ENCODE data around the gene AGRN. TPM values are rescaled to one million over a fixed set of nuclear protein-coding genes. Genes with fewer than 3 reads are reported as not detected.
"Not testable (repeated sequence)": the region's sequence is repeated elsewhere in the genome, so short reads cannot be mapped to it uniquely, and the experiment has no call there.

AGRN gene
- polyA plus RNA-seq, 3 donors, result 12.5 to 34.2 (median 21.5) TPM

DNA sequence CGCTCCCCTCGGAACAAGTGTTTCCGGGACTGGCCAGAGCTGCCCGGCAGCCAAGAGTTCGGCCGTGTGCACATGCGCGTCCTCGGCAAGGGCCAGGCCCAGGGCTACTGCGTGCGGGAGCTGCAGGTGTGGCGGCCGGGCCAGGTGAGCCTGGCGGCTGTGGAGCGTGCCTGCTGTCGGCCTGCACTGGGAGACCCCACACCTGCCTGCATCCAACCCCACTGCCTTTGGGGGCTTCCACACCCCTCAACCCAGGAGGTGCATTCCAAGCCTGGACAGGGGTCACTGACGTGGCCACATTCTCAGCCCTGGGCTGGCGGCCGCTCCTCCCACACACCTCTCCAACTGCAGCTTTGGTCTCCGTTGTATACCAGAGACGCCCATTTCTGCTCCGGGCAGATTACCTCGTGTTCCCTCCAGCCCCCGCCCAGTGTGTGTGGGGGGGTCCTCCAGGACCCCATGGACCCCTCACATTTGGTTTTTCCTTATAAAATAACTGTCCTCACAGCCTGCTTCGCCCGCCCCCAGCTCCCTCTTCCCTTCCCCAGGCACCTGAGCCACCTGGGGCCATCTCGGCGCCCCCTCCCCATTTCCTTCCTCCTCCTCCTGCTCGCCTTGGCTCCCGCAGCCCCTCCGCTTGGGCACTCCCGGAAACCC is 48.1 kb downstream of the AGRN start:
- no peak overlapping the region for H3K27ac ChIP-seq (ENCODE audit: low read depth, low read length)
- WGBS, 3 donors, result 54 to 61% (median 56%) methylated on average over 28 to 32 of the region's 32 CpGs

DNA sequence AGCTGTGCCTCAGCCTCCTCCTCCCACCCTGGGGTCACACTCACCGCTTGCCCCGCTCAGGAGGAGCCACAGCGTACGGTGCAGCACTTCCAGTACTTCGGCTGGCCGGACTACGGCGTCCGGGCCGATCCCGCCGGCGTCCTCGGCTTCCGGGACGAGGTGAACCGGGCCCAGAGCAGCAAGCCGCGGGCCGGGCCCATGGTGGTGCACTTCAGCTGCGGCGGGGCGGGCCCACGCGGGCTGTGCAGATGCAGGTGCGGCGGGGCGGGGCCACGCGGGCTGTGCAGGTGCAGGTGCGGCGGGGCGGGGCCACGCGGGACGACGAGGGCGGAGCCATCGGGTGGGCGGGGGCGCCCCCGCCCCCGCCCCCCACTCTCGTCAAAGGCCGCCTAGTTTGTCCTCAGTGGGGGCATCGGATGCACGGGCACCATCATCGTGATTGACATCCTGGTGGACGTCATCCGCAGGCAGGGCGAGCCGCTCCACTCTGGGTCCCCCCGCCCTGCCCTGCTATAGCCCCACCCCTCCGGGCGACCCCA is 48.7 kb downstream of the AGRN start:
- H3K27ac ChIP-seq (ENCODE audit: low read depth, low read length), result no peak overlapping the region
- 1% methylated on average over 44 to 55 of the region's 55 CpGs for WGBS, 3 donors

DNA sequence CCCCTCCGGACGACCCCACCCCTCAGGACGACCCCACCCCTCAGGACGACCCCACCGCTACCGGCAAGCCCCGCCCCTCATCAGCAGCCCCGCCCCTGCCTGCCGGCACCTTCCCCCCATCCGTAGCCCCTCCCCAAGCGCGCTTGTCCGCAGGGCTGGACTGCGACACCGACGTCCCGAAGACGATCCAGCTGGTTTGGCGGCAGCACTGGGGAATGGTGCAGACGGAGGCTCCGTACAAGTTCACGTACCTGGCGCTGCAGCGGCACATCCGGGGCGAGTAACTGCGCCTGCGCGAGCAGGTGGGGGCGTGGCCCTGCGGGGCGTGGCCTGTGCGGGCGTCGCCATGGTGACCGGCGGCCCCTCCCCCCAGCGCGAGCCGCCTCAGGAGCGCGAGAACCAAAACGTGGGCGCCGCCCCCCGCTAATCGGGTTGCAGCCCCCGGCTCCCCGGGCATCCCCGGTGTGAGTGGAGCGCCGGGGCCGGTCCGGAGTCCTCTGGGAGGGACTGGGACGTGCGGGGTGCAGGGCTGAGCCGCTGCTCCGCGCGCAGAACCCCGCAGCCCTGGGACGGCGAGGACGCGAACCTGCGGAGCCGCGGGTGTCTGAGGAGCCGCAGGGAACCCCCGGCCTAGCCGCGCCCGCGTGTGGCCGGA is 49.3 kb downstream of the AGRN start:
- no peak overlapping the region for H3K27ac ChIP-seq (ENCODE audit: low read depth, low read length)
- 0 to 5% (median 3%) methylated on average over 40 to 75 of the region's 75 CpGs for WGBS, 3 donors

DNA sequence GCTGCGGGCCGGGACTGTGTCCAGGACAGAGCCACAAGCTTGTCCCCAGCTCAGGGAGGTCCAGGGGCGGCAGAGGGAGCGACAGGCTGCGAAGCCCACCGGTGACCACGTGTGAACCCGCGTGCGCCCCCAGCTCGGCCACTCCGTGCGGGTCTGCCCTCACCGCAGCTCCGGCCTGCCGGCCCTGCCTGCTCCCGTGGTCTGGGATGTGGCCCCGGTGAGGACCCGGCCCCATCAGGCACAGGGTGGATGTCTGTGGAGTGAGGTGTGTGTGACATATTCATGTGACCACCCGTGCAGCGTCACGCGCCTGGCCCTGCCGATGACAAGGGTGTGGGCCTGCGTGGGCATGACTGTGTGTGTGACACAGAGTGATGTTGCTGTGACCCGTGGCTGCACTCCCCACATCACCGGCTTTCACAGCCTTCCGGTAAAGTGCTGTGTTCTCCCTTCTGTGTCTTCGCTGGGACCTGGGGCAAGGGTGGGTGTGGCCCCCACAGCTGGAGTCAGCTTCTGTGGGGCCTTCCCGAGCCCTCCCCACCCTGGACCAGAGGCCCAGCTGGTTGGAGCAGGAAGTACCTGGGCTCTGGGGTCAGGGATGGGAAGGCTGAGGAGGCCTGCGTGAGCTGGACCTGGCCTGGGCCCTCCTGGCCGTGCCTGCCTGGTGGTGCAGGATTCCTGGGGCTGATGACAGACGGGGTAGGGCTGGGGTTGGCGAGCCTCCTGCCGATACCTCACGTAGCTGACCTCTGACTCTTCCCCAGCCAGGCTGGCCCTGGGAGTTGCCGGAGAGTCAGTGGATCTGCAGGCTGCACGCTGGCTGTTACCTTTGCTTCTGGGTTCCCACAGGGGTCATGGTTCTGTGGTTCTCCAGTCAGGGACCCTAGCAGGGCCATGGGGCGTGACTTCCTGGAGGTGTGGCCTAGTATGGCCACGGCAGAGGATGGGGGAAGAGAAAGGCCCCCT is 50.1 kb downstream of the AGRN start:
- 60 to 64% (median 62%) methylated on average over 38 to 40 of the region's 40 CpGs for WGBS, 3 donors
- H3K27ac ChIP-seq (ENCODE audit: low read depth, low read length), result no peak overlapping the region

DNA sequence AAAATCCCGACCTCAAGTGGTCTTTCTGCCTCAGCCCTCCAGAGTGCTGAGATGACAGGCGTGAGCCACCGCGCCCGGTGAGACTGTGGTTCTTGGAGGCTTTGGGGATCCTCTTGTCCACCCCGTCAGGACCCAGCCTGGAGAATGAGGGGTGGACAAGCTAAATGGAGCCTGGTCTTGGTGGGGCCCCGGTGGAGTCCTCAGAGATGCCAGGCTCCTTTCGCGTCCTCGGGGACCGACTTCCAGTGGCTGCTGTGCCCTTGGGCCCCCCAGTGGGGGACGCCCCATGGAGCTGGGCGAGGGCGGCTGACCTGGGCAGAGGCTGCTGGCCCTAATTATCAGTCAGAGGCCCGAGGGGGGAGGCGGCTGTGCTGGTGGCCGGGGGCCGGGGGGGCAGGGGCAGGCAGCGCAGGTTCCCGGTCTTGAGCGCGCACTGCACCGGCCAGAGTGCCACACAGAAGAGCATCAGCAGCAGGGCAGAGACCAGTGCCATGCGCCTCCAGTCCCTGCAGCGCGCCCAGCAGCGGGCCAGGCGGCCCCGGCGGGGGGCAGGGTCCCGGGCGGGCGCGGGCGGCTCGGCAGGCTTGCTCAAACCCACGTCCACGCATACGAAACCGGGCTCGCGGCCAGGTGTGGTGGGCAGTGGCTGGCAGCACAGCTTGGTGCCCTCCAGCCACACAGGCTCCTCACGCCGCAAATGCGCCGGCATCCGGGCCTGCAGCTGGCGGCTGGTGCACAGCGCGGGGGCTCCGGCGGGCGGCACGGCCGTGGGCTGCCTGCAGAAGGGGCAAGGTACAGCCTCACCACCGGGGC is 51.8 kb downstream of the AGRN start:
- H3K27ac ChIP-seq (ENCODE audit: low read depth, low read length), result no peak overlapping the region
- WGBS, 3 donors, result 84 to 86% (median 85%) methylated on average over 44 to 56 of the region's 56 CpGs

DNA sequence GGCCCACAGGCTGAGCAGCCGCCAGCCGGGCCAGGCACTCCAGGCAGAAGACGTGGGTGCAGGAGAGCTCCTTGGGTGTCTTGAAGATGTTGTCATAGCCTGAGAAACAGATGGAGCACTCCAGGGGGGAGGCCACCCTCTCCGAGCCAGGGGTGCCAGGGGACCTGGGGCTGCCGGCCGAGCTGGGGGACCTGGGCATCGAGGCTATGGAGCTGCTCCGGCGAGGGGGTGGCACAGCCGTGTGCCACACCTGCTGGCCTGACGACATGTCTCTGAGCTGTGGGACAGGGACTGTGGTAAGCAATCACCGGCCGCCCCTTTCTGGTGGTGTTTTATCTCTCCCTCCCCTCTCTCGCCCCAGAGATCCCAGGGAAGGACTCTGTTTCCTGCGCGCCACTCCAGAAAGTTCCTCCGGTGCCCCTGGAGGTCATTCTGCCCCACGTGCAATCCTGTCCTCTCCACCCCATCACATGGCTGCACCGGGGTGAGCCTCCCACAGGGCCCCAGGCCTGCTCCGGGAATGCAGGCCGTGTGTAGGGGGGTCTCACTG is 52.5 kb downstream of the AGRN start:
- no peak overlapping the region for H3K27ac ChIP-seq (ENCODE audit: low read depth, low read length)
- WGBS, 3 donors, result 69 to 73% (median 73%) methylated on average over 19 to 21 of the region's 21 CpGs

DNA sequence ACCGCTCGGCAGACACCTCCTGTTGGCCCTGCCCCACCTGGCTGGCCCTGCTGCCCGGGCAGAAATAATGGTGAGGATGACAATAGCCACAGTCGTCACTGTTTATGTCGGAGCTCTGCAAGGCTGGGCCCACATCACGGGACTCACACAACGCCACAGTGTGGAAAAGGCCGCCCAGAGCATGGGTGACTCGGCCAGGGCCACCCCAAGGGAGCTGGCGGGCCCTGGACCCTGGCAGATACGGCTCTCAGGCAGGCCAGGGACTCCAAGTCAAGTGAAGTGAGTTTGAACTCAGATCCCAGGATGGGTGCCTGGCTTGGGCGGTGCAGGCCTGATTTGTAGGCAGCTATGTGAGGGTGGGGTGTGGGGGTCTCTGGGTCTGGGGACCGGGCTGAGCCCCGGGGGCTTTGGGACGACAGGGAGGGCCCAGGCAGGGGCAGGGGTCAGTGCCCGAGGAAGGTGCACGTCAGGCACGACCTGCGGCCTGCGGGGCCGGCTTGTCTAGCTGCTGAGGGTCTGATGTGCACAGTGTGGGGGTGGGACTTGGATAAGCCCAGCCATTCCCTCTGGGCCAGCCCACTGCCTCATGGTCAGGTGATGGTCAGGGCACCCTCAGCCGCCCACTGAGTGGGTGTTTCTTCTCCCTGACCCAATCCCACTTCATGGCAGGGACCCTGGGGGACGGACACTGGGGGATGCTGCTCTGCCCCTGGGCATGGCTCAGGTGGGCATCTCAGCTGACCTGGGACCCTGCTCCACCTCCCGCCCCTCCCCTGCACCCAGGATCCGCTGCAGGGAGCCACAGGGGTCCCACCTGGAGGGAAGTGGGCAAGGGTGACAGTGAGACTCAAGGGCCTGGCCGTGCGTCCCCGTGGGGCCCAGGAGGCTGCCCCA is 53.2 kb downstream of the AGRN start:
- WGBS, 3 donors, result 78 to 79% (median 78%) methylated on average over 26 to 28 of the region's 28 CpGs
- H3K27ac ChIP-seq (ENCODE audit: low read depth, low read length), result no peak overlapping the region

DNA sequence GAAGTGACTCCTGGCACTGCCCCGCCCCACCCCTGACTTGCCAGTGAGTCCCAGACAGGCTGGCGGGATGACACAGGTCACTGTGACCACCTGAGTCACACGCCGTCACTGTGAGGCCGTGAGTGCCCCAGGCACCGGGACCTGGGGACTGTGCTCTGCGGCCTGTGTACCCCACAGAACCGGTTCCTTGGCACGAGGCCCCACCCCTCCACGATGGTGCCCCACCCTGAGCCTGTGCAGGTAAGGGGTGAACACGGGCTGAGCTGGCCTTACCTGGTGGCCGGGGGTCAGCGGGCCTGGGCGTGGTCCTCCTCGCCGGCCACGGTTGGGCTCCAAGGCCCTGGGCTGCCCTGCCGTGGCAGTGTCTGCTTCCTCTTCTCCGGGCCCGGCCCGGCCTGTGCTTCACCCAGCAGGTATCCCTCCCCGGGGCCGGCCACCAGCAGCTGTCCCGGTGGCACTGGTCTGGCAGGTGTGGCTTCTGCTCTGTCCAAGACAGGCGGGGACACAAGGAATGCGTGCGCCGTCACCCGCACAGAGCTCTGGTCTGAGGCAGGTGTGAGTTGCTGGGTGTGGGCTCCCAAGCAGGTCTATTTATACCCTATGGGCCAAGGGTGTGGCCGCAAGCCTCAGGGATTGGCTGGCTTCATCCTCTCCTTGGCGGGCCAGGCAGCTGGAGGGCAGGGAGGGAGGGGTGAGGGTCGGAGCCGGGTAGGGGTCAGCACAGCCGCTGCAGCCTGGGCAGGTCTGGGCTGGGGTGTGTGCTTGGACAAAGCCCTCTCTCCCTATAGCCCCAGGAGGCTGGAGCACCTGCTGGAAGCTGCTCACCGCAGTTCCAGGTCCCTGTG is 54.0 kb downstream of the AGRN start, which contains the start of gene RNF223:
Gene RNF223 (minus strand): TSS at position 564 of the 845 bp plus-strand sequence. CDS start 1,740 bp downstream, outside the sequence.
- WGBS, 3 donors, result 48 to 70% (median 65%) methylated on average over 30 to 35 of the region's 35 CpGs

DNA sequence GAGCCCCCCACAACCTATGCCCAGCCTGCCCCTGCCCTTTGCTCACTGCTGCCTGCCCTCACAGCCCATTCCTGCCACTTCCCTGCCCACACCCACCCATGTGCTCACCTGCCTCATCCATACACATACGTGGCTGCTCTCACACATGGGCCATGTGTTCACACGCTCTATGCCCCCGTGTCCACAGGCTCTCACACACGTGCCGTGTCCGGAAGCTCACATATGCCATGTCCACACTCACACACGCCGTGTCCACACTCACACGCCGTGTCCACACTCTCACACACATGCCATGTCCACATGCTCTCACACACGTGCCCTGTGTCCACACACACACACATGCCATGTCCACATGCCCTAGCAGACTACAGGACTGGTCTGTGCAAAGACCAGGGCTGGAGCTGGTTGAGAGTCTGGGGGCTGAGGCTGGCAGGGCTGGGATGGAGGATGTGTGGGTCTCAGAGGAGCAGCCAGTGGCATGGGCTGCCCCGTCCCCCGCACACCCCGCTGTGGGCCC is 54.8 kb downstream of the AGRN start:
- no peak overlapping the region for H3K27ac ChIP-seq (ENCODE audit: low read depth, low read length)
- 71 to 76% (median 76%) methylated on average over 14 of the region's 14 CpGs for WGBS, 3 donors

More for the DNA sequence above, 54.0 kb downstream of the AGRN start, which contains the start of gene RNF223:
- no peak within 1 kb of the TSS for H3K27ac ChIP-seq (ENCODE audit: low read depth, low read length)

DNA sequence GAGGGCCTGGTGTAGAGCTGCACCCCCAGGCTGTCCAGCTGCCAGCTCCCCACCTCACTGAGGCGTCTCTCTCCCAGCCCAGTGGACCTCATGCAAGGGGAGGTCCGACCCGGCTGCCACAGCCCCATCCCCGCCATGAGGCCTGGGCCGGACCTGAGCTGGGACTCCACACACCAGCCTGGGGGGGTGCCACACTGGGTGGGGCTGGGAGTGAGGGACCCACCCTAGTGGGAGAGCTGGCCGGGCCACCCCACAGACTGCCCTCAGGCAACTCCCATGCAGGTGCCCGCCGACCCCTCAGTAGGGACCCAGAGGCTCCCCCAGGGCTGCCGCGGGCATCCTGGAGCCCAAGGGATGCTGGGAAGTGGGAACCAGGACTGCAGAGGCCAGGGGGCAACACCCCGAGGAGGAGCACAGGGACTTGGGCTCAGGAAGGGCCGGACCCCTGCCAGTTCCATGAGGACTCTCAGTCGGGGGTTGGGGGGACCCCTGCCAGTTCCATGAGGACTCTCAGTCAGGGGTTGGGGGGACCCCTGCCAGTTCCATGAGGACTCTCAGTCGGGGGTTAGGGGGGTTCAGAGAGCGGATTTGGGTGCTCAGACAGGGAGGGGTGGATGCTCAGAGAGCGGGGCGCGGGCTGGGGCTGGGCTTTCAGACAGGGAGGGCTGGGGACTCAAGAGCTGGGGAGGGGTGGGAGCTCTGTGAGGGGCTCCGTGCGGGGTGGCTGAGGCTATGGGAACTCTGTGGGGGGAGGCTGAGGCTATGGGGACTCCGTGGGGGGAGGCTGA is 55.4 kb downstream of the AGRN start:
- 48 to 55% (median 52%) methylated on average over 13 to 21 of the region's 21 CpGs for WGBS, 3 donors
- H3K27ac ChIP-seq (ENCODE audit: low read depth, low read length), result no peak overlapping the region

DNA sequence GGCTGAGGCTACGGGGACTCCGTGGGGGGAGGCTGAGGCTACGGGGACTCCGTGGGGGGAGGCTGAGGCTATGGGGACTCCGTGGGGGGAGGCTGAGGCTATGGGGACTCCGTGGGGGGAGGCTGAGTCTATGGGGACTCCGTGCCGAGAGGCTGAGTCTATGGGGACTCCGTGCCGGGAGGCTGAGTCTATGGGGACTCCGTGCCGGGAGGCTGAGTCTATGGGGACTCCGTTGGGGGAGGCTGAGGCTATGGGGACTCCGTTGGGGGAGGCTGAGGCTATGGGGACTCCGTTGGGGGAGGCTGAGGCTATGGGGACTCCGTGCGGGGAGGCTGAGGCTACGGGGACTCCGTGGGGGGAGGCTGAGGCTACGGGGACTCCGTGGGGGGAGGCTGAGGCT is 57.5 kb downstream of the AGRN start:
- 13 to 81% methylated on average over 3 to 14 of the region's 21 CpGs; no CpG with 5 or more reads in 1 of the 3 donors for WGBS, 3 donors

DNA sequence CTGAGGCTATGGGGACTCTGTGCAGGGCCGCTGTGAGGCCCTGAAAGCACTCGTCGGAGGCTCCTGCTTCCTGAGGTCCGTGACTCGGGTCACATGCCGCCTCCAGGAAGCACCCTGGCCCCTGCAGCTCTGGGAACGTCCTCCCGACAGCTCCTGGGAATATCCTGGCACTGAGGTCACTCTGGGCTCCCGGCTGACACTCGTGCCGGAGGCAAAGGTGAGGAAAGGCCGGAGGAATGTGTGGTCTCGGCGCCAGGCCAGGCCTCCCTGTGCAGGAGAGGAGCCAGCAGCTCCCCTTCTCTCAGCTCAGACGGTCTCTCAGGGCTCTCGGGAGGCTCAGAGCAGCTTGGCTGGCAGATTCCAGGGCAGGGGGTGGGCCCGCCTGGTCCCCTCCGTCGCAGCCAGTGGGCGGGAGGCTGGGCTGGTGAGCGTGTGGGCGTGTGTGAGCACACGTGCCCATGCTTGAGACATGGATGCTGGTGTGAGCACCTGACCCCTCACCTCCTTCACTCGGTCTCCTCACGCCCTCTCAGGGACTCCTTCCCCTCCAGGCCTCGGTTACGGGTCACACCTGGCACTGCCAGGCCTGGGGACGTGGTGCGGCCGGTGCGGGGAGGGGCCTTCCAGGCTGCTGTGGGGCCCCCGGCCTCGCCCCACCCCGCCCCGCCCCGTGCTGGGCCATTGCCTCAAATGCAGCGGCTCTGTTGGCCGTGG is 59.6 kb downstream of the AGRN start:
- H3K27ac ChIP-seq (ENCODE audit: low read depth, low read length), result no peak overlapping the region
- 1 to 2% (median 2%) methylated on average over 37 to 38 of the region's 38 CpGs for WGBS, 3 donors

More for the DNA sequence above, 57.5 kb downstream of the AGRN start:
- H3K27ac ChIP-seq (ENCODE audit: low read depth, low read length), result not testable (repeated sequence)

DNA sequence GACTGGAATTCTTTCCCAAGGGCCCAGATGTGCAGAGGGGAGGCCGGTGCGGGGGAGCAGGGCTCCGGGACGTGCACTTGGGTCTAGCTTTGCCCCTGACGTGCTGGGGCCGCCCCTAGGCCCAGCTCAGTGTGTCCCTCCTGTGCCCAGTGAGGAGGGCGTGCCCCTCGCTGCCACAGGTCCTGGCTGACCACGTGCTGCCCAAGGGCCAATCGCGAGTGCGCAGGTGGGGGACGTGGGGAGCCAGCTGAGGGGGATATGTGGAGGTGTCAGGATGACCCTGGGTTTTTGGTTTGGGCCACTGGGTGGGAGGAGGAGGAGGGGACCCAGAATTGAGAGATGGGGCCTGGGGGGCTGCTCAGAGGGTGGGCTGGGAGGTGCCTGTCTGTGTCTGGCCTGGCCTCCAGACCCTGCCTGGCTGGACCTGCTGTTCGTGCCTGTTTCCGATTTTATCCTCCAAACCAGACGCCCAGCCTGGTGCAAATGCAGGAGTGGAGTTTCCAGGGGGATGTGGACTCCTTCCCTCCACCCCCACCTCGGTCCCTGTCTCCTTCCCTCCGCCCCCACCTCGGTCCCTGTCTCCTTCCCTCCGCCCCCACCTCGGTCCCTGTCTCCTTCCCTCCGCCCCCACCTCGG is 60.3 kb downstream of the AGRN start:
- H3K27ac ChIP-seq (ENCODE audit: low read depth, low read length), result no peak overlapping the region
- 3 to 9% (median 4%) methylated on average over 17 to 21 of the region's 23 CpGs for WGBS, 3 donors

DNA sequence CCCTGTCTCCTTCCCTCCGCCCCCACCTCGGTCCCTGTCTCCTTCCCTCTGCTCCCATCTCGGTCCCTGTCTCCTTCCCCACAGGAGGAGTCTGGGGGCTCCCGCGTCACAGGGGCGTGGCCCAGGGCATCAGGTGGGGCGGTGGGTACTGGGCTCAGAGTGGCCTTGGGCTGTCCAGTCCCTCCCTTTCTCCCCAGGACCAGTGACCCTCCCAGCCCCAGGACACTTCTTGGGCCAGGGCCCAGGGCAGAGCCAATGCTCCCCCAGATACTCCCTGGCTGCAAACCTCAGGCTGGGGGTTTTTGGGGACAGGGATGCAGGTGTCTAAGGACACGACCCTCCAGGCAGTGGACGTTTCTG is 61.0 kb downstream of the AGRN start:
- H3K27ac ChIP-seq (ENCODE audit: low read depth, low read length), result no peak overlapping the region
- WGBS, 3 donors, result 44 to 54% (median 52%) methylated on average over 7 to 9 of the region's 9 CpGs
